Measurements from ENCODE around the gene PITPNC1. TPM values are rescaled to one million over a fixed set of nuclear protein-coding genes. Genes with fewer than 3 reads are reported as not detected.

PITPNC1 gene
- total RNA-seq, 1 experiment from 2014 or later: 6.9 TPM

DNA sequence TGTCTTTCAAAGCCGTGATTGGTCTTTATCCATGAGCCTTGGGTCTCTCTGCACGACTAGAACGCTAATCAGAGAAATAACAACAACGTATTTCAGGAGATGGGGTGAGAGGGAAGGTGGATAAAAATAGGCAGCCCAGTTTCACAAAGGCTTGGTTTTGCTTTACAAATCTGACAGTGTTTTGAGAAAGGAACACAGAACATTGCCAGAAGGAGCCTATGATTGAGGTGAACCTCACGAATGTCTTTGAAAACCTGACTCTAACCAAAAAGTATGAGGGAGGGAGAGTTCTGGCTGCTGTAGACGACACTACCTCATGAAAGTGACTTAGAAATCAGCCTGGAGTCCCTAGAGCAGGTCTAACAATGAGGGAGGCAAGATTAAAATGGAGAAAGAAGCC is 302.6 kb downstream of the PITPNC1 start:
- Mint-ChIP-seq H3K9me3 (ENCODE audit: low read depth, unreplicated experiment) (no peaks in the 10 kb centered on the region), H3K4me1 (ENCODE audit: low read depth, unreplicated experiment) (no peaks in the 10 kb centered on the region), H3K36me3 (ENCODE audit: insufficient read depth, unreplicated experiment) (no peaks in the 10 kb centered on the region), H3K27me3 (ENCODE audit: unreplicated experiment) (no peaks in the 10 kb centered on the region), H3K27ac (ENCODE audit: unreplicated experiment) (no peak overlapping the region), H3K4me3 (ENCODE audit: low read depth, unreplicated experiment) (no peak overlapping the region)
- CTCF ChIA-PET: no interaction called here
- DNase-seq: no peak
- no TSS peak for BruUV-seq (replicated peaks)
- intact Hi-C loops (cut with micrococcal nuclease; ENCODE audit: unreplicated experiment): no loop called here
- TF ChIP-seq, protein P1, sequence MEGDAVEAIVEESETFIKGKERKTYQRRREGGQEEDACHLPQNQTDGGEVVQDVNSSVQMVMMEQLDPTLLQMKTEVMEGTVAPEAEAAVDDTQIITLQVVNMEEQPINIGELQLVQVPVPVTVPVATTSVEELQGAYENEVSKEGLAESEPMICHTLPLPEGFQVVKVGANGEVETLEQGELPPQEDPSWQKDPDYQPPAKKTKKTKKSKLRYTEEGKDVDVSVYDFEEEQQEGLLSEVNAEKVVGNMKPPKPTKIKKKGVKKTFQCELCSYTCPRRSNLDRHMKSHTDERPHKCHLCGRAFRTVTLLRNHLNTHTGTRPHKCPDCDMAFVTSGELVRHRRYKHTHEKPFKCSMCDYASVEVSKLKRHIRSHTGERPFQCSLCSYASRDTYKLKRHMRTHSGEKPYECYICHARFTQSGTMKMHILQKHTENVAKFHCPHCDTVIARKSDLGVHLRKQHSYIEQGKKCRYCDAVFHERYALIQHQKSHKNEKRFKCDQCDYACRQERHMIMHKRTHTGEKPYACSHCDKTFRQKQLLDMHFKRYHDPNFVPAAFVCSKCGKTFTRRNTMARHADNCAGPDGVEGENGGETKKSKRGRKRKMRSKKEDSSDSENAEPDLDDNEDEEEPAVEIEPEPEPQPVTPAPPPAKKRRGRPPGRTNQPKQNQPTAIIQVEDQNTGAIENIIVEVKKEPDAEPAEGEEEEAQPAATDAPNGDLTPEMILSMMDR (IDR thresholded peaks at IDR 0.05; ENCODE audit: unreplicated experiment): no peak

DNA sequence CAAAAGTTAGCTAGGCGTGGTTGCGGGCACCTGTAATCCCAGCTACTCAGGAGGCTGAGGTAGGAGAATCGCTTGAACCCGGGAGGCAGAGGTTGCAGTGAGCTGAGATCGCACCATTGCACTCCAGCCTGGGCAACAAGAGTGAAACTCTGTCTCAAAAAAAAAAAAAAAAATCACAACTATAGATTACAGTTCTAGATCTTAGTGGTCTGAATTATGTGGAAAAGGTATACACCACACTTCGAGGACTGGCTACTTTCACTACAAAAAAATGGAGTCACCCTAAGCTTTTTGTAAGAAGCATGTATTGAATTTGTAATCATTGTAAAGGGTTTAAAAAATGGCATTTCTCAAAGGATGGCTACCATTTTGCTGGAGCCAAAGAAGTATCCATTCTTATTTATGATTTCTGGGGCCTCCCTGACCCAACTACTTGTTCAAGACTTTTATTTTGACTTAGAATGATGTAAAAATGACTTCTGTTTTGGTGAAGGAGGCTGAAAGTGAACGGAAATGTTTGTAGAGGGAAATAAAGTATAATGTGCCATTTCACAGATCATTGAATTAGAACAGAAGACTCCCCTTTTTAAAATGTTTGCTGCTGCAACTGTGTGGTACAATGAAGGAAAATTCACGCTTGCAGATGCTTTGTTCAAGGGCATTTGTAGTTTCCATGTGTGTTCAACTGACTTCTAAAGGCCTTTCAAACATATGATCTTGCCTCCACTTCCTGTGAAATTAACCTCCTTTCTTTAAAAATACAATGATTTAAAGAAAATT is 303.6 kb downstream of the PITPNC1 start:
- H3K4me1 Mint-ChIP-seq (ENCODE audit: low read depth, unreplicated experiment): no peaks in the 10 kb centered on the region
- no peak for DNase-seq
- no peaks in the 10 kb centered on the region for H3K9me3 Mint-ChIP-seq (ENCODE audit: low read depth, unreplicated experiment)
- H3K27me3 Mint-ChIP-seq (ENCODE audit: unreplicated experiment): no peaks in the 10 kb centered on the region
- intact Hi-C loops (cut with micrococcal nuclease; ENCODE audit: unreplicated experiment): no loop called here
- no peaks in the 10 kb centered on the region for H3K36me3 Mint-ChIP-seq (ENCODE audit: insufficient read depth, unreplicated experiment)
- TF ChIP-seq, protein P1 (IDR thresholded peaks at IDR 0.05; ENCODE audit: unreplicated experiment): no peak
- H3K4me3 Mint-ChIP-seq (ENCODE audit: low read depth, unreplicated experiment): no peak overlapping the region
- no TSS peak for BruUV-seq (replicated peaks)
- no peak overlapping the region for H3K27ac Mint-ChIP-seq (ENCODE audit: unreplicated experiment)
- CTCF ChIA-PET: no interaction called here

DNA sequence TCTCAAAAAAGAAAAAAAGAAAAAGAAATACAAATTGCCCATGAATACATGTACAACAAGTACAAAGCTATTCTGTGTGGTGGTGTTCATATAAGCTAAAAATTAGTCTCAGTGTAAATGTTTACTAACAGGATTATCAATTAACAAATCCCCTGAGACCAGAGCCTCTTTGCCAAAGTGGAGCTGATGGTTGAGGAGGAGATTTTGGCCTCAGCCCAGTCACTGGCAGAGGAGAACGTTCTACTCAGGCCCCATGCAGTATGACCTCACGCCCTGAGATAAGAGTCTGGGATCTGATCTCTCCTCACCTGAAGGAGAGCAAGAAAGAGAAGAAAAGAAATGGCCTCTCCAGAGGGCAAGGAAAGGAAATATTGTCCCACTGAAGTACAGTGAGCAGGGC is 305.1 kb downstream of the PITPNC1 start:
- CTCF ChIA-PET: no interaction called here
- no peak overlapping the region for H3K4me3 Mint-ChIP-seq (ENCODE audit: low read depth, unreplicated experiment)
- H3K27me3 Mint-ChIP-seq (ENCODE audit: unreplicated experiment): no peaks in the 10 kb centered on the region
- H3K9me3 Mint-ChIP-seq (ENCODE audit: low read depth, unreplicated experiment): no peaks in the 10 kb centered on the region
- DNase-seq: no peak
- H3K36me3 Mint-ChIP-seq (ENCODE audit: insufficient read depth, unreplicated experiment): no peaks in the 10 kb centered on the region
- TF ChIP-seq, protein P1 (IDR thresholded peaks at IDR 0.05; ENCODE audit: unreplicated experiment): no peak
- intact Hi-C loops (cut with micrococcal nuclease; ENCODE audit: unreplicated experiment): no loop called here
- H3K4me1 Mint-ChIP-seq (ENCODE audit: low read depth, unreplicated experiment): no peaks in the 10 kb centered on the region
- H3K27ac Mint-ChIP-seq (ENCODE audit: unreplicated experiment): no peak overlapping the region
- BruUV-seq (replicated peaks): no TSS peak

DNA sequence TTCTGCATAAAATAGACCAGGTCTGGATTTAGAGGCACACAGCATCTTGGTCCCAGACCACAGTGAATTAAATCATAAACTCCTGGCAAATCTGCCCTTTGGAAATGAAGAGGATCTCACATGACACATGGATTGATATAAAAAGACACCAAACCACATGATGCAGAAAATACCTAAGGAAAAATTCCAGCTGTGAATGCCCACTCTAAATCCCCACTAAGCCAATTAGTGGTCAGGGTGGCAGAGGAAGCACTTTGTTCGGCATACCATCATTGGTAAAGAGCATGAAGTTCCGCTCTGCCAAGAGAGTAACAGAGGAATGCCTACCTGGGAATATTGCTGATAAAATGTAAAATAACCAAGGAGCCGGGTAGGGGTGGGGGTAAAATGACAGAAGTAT is 308.3 kb downstream of the PITPNC1 start:
- TF ChIP-seq, protein P1 (IDR thresholded peaks at IDR 0.05; ENCODE audit: unreplicated experiment): no peak
- H3K27me3 Mint-ChIP-seq (ENCODE audit: unreplicated experiment): no peaks in the 10 kb centered on the region
- BruUV-seq (replicated peaks): no TSS peak
- CTCF ChIA-PET: interaction anchor here (0.6 kb wide), 1 partner anchor 435 kb away, joined by 3 read pairs; no protein-coding TSS in a partner anchor
- DNase-seq: no peak
- no peaks in the 10 kb centered on the region for H3K9me3 Mint-ChIP-seq (ENCODE audit: low read depth, unreplicated experiment)
- H3K4me1 Mint-ChIP-seq (ENCODE audit: low read depth, unreplicated experiment): no peaks in the 10 kb centered on the region
- no peaks in the 10 kb centered on the region for H3K36me3 Mint-ChIP-seq (ENCODE audit: insufficient read depth, unreplicated experiment)
- H3K27ac Mint-ChIP-seq (ENCODE audit: unreplicated experiment): no peak overlapping the region
- no peak overlapping the region for H3K4me3 Mint-ChIP-seq (ENCODE audit: low read depth, unreplicated experiment)
- intact Hi-C loops (cut with micrococcal nuclease; ENCODE audit: unreplicated experiment): no loop called here

Measured in Calu3 (cell line).